GM12892 (cell line): Measurements from ENCODE around the gene PANK4.
"Not testable (repeated sequence)": the region's sequence is repeated elsewhere in the genome, so short reads cannot be mapped to it uniquely, and the experiment has no call there.

Experiments
- POLR2A ChIP-seq: IDR thresholded peaks from 2 replicates; pipeline ENCODE4 v1.6.1; 2011; ENCODE audit warnings: low read depth, low read length, control low read depth
- POLR2AphosphoS5 ChIP-seq: IDR thresholded peaks from 2 replicates; pipeline ENCODE4 v1.6.1; 2011; ENCODE audit warnings: low read depth, low read length, control low read depth

GRCh38 chr1:2550309-2550861 is 24.0 kb upstream of the PANK4 start:
- not testable (repeated sequence) for TF ChIP-seq POLR2A, POLR2AphosphoS5
